ENCODE measurements around the gene PUS10. TPM values are rescaled to one million over a fixed set of nuclear protein-coding genes. Genes with fewer than 3 reads are reported as not detected.

PUS10 gene
- polyA plus RNA-seq, 2 of the 4 experiments (the other 2 are of a cell fraction) = 3.3 to 9.3 TPM

GRCh38 chr2:60939622-60940021, 78.4 kb downstream of the PUS10 start:
- DNase-seq (ENCODE audit: low read depth in 1 of 2, low spot score in 1 of 2) = no peak
- ChIA-PET POLR2A (no interaction called here), CTCF (interaction anchor here (0.9 kb wide), 1 partner anchor 19 kb away, joined by 3 read pairs; no protein-coding TSS in a partner anchor)
- Histone ChIP-seq H3K4me3 (no peak overlapping the region), H3K4me2 (no peak overlapping the region), H3K9me3 (no peaks in the 10 kb centered on the region), H3K27ac (no peak overlapping the region), H3K4me1 (no peaks in the 10 kb centered on the region)
- TF ChIP-seq ELK1 (IDR thresholded peaks at IDR 0.05; ENCODE audit: low read depth, low read length) (no peak), ZSCAN20 (CRISPR knock-in tag; IDR thresholded peaks at IDR 0.05) (no peak), EP300 (IDR thresholded peaks at IDR 0.05) (no peak)
- no peak for FAIRE-seq
- WGBS (ENCODE audit: missing lambda C conversion rate) = 89% methylated on average over 2 of the region's 2 CpGs
- ATAC-seq = no peak

GRCh38 chr2:60938301-60938700, 79.8 kb downstream of the PUS10 start:
- no peak for TF ChIP-seq CEBPB (IDR thresholded peaks at IDR 0.05)
- TF ChIP-seq SREBF2 (IDR thresholded peaks at IDR 0.05) = no peak
- no peak for TF ChIP-seq ATOH8 (CRISPR knock-in tag; IDR thresholded peaks at IDR 0.05; ENCODE audit: low read depth)
- no peak for TF ChIP-seq RNF2 (IDR thresholded peaks at IDR 0.05; ENCODE audit: borderline replicate concordance, low read depth)
- no peak for TF ChIP-seq HOXA7 (CRISPR knock-in tag; IDR thresholded peaks at IDR 0.05)
- TF ChIP-seq HES2 (IDR thresholded peaks at IDR 0.05) = no peak
- no peak for TF ChIP-seq EHMT2 (IDR thresholded peaks at IDR 0.05; ENCODE audit: low read depth)
- no peak for TF ChIP-seq E2F6 (IDR thresholded peaks at IDR 0.05; ENCODE audit: borderline replicate concordance, low read depth)
- Histone ChIP-seq H3K27ac (no peak overlapping the region), H3K4me1 (no peaks in the 10 kb centered on the region), H3K4me2 (no peak overlapping the region), H3K9me3 (no peaks in the 10 kb centered on the region), H3K4me3 (no peak overlapping the region)
- POLR2A ChIA-PET = no interaction called here
- DNase-seq (ENCODE audit: low read depth in 1 of 2, low spot score in 1 of 2) (no peak), ATAC-seq (no peak), FAIRE-seq (no peak)
- 94% methylated on average over 7 of the region's 7 CpGs for WGBS (ENCODE audit: missing lambda C conversion rate)
- CTCF ChIA-PET = no interaction called here

- Histone ChIP-seq H3K4me2 (no peak overlapping the region), H3K27ac (no peak overlapping the region), H3K9me3 (no peaks in the 10 kb centered on the region), H3K4me3 (no peak overlapping the region), H3K4me1 (no peaks in the 10 kb centered on the region)
- no peak for TF ChIP-seq PHF8 (IDR thresholded peaks at IDR 0.05; ENCODE audit: borderline replicate concordance, low read depth)
- no peak for TF ChIP-seq USF2 (IDR thresholded peaks at IDR 0.05)
- no peak for TF ChIP-seq NPAS2 (CRISPR knock-in tag; IDR thresholded peaks at IDR 0.05; ENCODE audit: borderline replicate concordance)
- TF ChIP-seq HOXB5 (CRISPR knock-in tag; IDR thresholded peaks at IDR 0.05) = no peak
- TF ChIP-seq CBX2 (IDR thresholded peaks at IDR 0.05; ENCODE audit: borderline replicate concordance, low read depth) = no peak
- no peak for TF ChIP-seq CTCF (IDR thresholded peaks at IDR 0.05)
- TF ChIP-seq GATA3 (IDR thresholded peaks at IDR 0.05; ENCODE audit: borderline replicate concordance) = no peak
- TF ChIP-seq MAFK (IDR thresholded peaks at IDR 0.05; ENCODE audit: partially characterized antibody) = no peak
- TF ChIP-seq CHD4 (IDR thresholded peaks at IDR 0.05; ENCODE audit: borderline replicate concordance) = no peak
- FAIRE-seq = no peak
- ChIA-PET CTCF (interaction anchor here (0.5 to 1.0 kb wide), 2 partner anchors 25 to 98 kb away, joined by 3 to 4 read pairs; no protein-coding TSS in a partner anchor), POLR2A (interaction anchor here (0.5 kb wide), 1 partner anchor 11 kb away, joined by 3 read pairs; no protein-coding TSS in a partner anchor)
- 89% methylated on average over 5 of the region's 5 CpGs for WGBS (ENCODE audit: missing lambda C conversion rate)
- DNase-seq (ENCODE audit: low read depth in 1 of 2, low spot score in 1 of 2) = no peak
- no peak; a peak in 1 of 6 replicates for ATAC-seq
Observed at GRCh38 chr2:60936757-60937156, 81.3 kb downstream of the PUS10 start.

Measured in A549 (cell line).